K562 (cell line): ENCODE results near the gene PCED1B. TPM values are rescaled to one million over a fixed set of nuclear protein-coding genes. Genes with fewer than 3 reads are reported as not detected.

Experiments used
- DMBX1 ChIP-seq: fragments of 250-450 bp; sonication (Bioruptor Pico); IDR thresholded peaks from 2 replicates; pipeline ENCODE4 v1.8.0; 2022; ENCODE audit warnings: inconsistent platforms, mild to moderate bottlenecking, moderate library complexity, borderline replicate concordance
- HDAC8 ChIP-seq: fragments of 450-650 bp; IDR thresholded peaks from 2 replicates; pipeline ENCODE4 v1.6.1; 2016; ENCODE audit warnings: mild to moderate bottlenecking, missing genetic modification characterization, moderate library complexity, missing compliant biosample characterization
- MEF2D ChIP-seq: conservative IDR thresholded peaks from 2 replicates; pipeline ENCODE4 v1.6.1; 2016; ENCODE audit warnings: low read depth, missing genetic modification characterization, missing compliant biosample characterization
- MEIS2 ChIP-seq: fragments of 450-650 bp; IDR thresholded peaks from 2 replicates; pipeline ENCODE4 v1.6.1; 2014; ENCODE audit warnings: mild to moderate bottlenecking; ENCODE audit not compliant: partially characterized antibody
- MTF1 ChIP-seq: fragments of 250-450 bp; sonication (Bioruptor Pico); IDR thresholded peaks from 2 replicates; pipeline ENCODE4 v1.9.0; 2021; ENCODE audit warnings: moderate library complexity, mild to moderate bottlenecking, inconsistent platforms, borderline replicate concordance
- NCOA1 ChIP-seq: fragments of 450-650 bp; IDR thresholded peaks from 2 replicates; pipeline ENCODE4 v1.6.1; 2016; ENCODE audit warnings: low read depth
- PYGO2 ChIP-seq: fragments of 450-650 bp; IDR thresholded peaks from 2 replicates; pipeline ENCODE4 v1.6.1; 2016; ENCODE audit warnings: mild to moderate bottlenecking, missing genetic modification characterization, moderate library complexity, missing compliant biosample characterization
- SMAD4 ChIP-seq: fragments of 250-450 bp; sonication (Bioruptor Pico); conservative IDR thresholded peaks from 2 replicates; pipeline ENCODE4 v1.8.0; 2021; ENCODE audit warnings: inconsistent platforms, mild to moderate bottlenecking, moderate library complexity
- WHSC1 ChIP-seq: IDR thresholded peaks from one replicate; pipeline ENCODE4 v1.6.1; 2012; ENCODE audit warnings: low read length, control low read depth, inconsistent platforms
- ZBTB11 ChIP-seq, 3 experiments: fragments of 200-800 bp in 1 of 3; fragments of 250-450 bp in 1 of 3; fragments of 450-650 bp in 1 of 3; sonication (Bioruptor Pico) in 1 of 3; sonication (Bioruptor generic) in 1 of 3; formaldehyde crosslinking in 1 of 3; IDR thresholded peaks; 2 replicates each; pipeline versions ENCODE4 v1.6.1 to v1.8.0; 2016 to 2022; ENCODE audit warnings: mild to moderate bottlenecking in 2 of 3, missing genetic modification characterization in 2 of 3, missing compliant biosample characterization in 1 of 3, moderate library complexity in 1 of 3
- ZBTB12 ChIP-seq: fragments of 250-450 bp; sonication (Bioruptor Pico); IDR thresholded peaks from 2 replicates; pipeline ENCODE4 v1.4.0; 2020
- ZNF239 ChIP-seq: fragments of 250-450 bp; sonication (Bioruptor Pico); IDR thresholded peaks from 2 replicates; pipeline ENCODE4 v1.4.0; 2020; ENCODE audit warnings: mild to moderate bottlenecking
- ZNF41 ChIP-seq: fragments of 250-450 bp; sonication (Bioruptor Pico); conservative IDR thresholded peaks from 2 replicates; pipeline ENCODE4 v1.4.0; 2020; ENCODE audit warnings: mild to moderate bottlenecking
- ZNF444 ChIP-seq: fragments of 250-450 bp; sonication (Bioruptor Pico); IDR thresholded peaks from 2 replicates; pipeline ENCODE4 v1.4.0; 2020; ENCODE audit warnings: mild to moderate bottlenecking, moderate library complexity
- ZNF561 ChIP-seq: fragments of 450-650 bp; formaldehyde crosslinking; conservative IDR thresholded peaks from 2 replicates; pipeline ENCODE4 v1.4.0; 2020; ENCODE audit warnings: mild to moderate bottlenecking, moderate library complexity
- ZNF79 ChIP-seq: fragments of 250-450 bp; sonication (Bioruptor Pico); IDR thresholded peaks from 2 replicates; pipeline ENCODE4 v1.4.0; 2020; ENCODE audit warnings: low read depth, mild to moderate bottlenecking, moderate library complexity
- polyA plus RNA-seq, 8 experiments: library from polyadenylated mRNA; depleted of rRNA in 4 of 8; stranded (reverse) in 5 of 8; unstranded in 3 of 8; fragments of >200 nt; fragmentation: Nextera tagmentation in 2 of 8; fragmentation: Illumina TruSeq in 1 of 8; extraction: Ambion mirVana in 2 of 8; extraction: Trizol in 1 of 8; gene quantifications; 2 replicates each; pipeline versions ENCODE4 v1.2.1 to v1.2.3, GENCODE V29; 2011 to 2014; ENCODE audit warnings: inconsistent platforms in 1 of 8, missing spikeins in 1 of 8
- total RNA-seq, 7 experiments: library from RNA; depleted of rRNA in 6 of 7; stranded (reverse); fragments of >200 nt in 6 of 7; fragmentation: Illumina TruSeq in 2 of 7; extraction: Trizol in 2 of 7; gene quantifications; 2 replicates each; pipeline versions ENCODE4 v1.2.1 to v1.2.3, GENCODE V29; 2011 to 2021; ENCODE audit warnings: low replicate concordance in 1 of 7
- TF ChIP-seq, protein P1 (sequence below), 2 experiments: fragments of 250-450 bp in 1 of 2; fragments of 450-650 bp in 1 of 2; sonication (Bioruptor Pico) in 1 of 2; IDR thresholded peaks; 2 replicates each; pipeline versions ENCODE4 v1.6.1 to v1.8.0; 2016 to 2021; ENCODE audit warnings: mild to moderate bottlenecking in 2 of 2, moderate library complexity in 2 of 2, missing compliant biosample characterization in 1 of 2, missing genetic modification characterization in 1 of 2
- TF ChIP-seq, protein P2 (sequence below): fragments of 450-650 bp; IDR thresholded peaks from 2 replicates; pipeline ENCODE4 v1.6.1; 2017; ENCODE audit warnings: antibody characterized with exemption, mild to moderate bottlenecking

Gene PCED1B
- total and polyA plus RNA-seq, 9 of the 15 experiments (the other 6 are each of a cell fraction or from before 2014, with no cell fraction given), result 1.2 to 9.3 (median 2.5) TPM

DNA sequence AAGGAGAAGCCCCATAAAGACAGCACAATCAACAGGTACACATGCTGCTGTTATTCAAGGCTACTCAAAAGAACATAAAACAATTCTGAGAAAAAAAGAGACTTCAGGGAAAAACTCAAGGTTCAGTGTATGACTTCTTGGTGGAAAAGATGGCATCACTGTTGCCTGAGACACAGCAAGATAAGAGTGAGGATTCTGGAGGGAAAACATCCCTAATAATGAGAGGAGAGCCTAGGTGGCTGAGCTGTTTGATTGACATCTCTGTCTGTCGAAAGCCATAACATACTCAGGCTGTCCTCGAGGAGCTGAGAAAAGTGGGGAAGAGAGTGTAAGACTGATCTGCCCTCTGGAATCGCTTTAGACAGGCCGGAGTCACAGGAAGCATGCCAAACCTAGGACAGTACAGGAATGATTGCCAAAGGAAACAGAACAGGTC lies 193.8 kb downstream of the PCED1B start (continued):
- no peak for TF ChIP-seq MTF1 (CRISPR knock-in tag)
- TF ChIP-seq NCOA1, result no peak
- TF ChIP-seq DMBX1, result peak; percentile 93
- peak; percentile 48 for TF ChIP-seq ZNF239
- peak; percentile 21; the same call in 1 of the 2 replicates for TF ChIP-seq ZBTB12 (CRISPR knock-in tag)
- 0 out of 6 replicates have a peak, but pooled peaks of 1 of the 3 experiments have one; percentile 23 for TF ChIP-seq ZBTB11 (CRISPR knock-in tag; IDR thresholded peaks at IDR 0.05)
- peak; percentile 82; the same call in 1 of the 2 replicates for TF ChIP-seq HDAC8
- 0 out of 2 replicates have a peak, but pooled peaks have one; percentile 23 for TF ChIP-seq ZNF79
- TF ChIP-seq, protein P1, sequence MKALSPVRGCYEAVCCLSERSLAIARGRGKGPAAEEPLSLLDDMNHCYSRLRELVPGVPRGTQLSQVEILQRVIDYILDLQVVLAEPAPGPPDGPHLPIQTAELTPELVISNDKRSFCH (CRISPR knock-in tag; IDR thresholded peaks at IDR 0.05), result no peak
- TF ChIP-seq, protein P1 (tag; IDR thresholded peaks at IDR 0.05), result peak; percentile 74
- TF ChIP-seq, protein P2, sequence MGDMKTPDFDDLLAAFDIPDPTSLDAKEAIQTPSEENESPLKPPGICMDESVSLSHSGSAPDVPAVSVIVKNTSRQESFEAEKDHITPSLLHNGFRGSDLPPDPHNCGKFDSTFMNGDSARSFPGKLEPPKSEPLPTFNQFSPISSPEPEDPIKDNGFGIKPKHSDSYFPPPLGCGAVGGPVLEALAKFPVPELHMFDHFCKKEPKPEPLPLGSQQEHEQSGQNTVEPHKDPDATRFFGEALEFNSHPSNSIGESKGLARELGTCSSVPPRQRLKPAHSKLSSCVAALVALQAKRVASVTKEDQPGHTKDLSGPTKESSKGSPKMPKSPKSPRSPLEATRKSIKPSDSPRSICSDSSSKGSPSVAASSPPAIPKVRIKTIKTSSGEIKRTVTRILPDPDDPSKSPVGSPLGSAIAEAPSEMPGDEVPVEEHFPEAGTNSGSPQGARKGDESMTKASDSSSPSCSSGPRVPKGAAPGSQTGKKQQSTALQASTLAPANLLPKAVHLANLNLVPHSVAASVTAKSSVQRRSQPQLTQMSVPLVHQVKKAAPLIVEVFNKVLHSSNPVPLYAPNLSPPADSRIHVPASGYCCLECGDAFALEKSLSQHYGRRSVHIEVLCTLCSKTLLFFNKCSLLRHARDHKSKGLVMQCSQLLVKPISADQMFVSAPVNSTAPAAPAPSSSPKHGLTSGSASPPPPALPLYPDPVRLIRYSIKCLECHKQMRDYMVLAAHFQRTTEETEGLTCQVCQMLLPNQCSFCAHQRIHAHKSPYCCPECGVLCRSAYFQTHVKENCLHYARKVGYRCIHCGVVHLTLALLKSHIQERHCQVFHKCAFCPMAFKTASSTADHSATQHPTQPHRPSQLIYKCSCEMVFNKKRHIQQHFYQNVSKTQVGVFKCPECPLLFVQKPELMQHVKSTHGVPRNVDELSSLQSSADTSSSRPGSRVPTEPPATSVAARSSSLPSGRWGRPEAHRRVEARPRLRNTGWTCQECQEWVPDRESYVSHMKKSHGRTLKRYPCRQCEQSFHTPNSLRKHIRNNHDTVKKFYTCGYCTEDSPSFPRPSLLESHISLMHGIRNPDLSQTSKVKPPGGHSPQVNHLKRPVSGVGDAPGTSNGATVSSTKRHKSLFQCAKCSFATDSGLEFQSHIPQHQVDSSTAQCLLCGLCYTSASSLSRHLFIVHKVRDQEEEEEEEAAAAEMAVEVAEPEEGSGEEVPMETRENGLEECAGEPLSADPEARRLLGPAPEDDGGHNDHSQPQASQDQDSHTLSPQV, result peak; percentile 96
- no peak for TF ChIP-seq ZNF444
- peak; percentile 88 for TF ChIP-seq SMAD4 (CRISPR knock-in tag)
- peak; percentile 74 for TF ChIP-seq PYGO2 (tag)
- TF ChIP-seq MEIS2, result peak; percentile 72
- TF ChIP-seq MEF2D, result peak; percentile 84
- TF ChIP-seq ZNF561, result no peak
- peak; percentile 68 for TF ChIP-seq ZNF41 (CRISPR knock-in tag)
- no peak for TF ChIP-seq WHSC1
